H9 (cell line): Measurements from ENCODE around the gene PP2D1. TPM values are rescaled to one million over a fixed set of nuclear protein-coding genes. Genes with fewer than 3 reads are reported as not detected.

Experiments
- DNase-seq: peaks from one replicate; pipeline ENCODE4 v3.0.0-alpha.2; 2017
- H2AFZ ChIP-seq: one replicate; pipeline ENCODE4 v1.6.1; 2013; ENCODE audit warnings: mild to moderate bottlenecking, low read length, control low read depth, moderate library complexity
- H2AK5ac ChIP-seq: 2 replicates; pipeline ENCODE4 v1.6.1; 2013; ENCODE audit warnings: low read length, control low read depth, mixed read lengths; ENCODE audit not compliant: insufficient read length
- H2BK120ac ChIP-seq: one replicate; pipeline ENCODE4 v1.6.1; 2013; ENCODE audit warnings: low read depth, mild to moderate bottlenecking, low read length, control low read depth, inconsistent platforms; ENCODE audit not compliant: poor library complexity, severe bottlenecking
- H2BK12ac ChIP-seq: 2 replicates; pipeline ENCODE4 v1.6.1; 2013; ENCODE audit warnings: low read length, control low read depth, mixed read lengths, low read depth; ENCODE audit not compliant: insufficient read length
- H2BK15ac ChIP-seq: 2 replicates; pipeline ENCODE4 v1.6.1; 2013; ENCODE audit warnings: low read depth, low read length, control low read depth
- H2BK20ac ChIP-seq: one replicate; pipeline ENCODE4 v1.6.1; 2013; ENCODE audit warnings: low read depth, mild to moderate bottlenecking, low read length, control low read depth, inconsistent platforms; ENCODE audit not compliant: poor library complexity, severe bottlenecking
- H2BK5ac ChIP-seq: 2 replicates; pipeline ENCODE4 v1.6.1; 2013; ENCODE audit warnings: low read length, control low read depth, mixed read lengths; ENCODE audit not compliant: insufficient read length
- H3K14ac ChIP-seq: 2 replicates; pipeline ENCODE4 v1.6.1; 2013; ENCODE audit warnings: low read length, control low read depth; ENCODE audit not compliant: insufficient read depth
- H3K18ac ChIP-seq: 2 replicates; pipeline ENCODE4 v1.6.1; 2013; ENCODE audit warnings: low read depth, mild to moderate bottlenecking, mixed read lengths, low read length, control low read depth; ENCODE audit not compliant: insufficient read length
- H3K23ac ChIP-seq: 2 replicates; pipeline ENCODE4 v1.6.1; 2013; ENCODE audit warnings: low read length, control low read depth, mixed read lengths, low read depth; ENCODE audit not compliant: insufficient read length
- H3K23me2 ChIP-seq: 2 replicates; pipeline ENCODE4 v1.6.1; 2013; ENCODE audit warnings: low read depth, mild to moderate bottlenecking, mixed read lengths, low read length, control low read depth; ENCODE audit not compliant: insufficient read length, poor library complexity, severe bottlenecking
- H3K27ac ChIP-seq: 2 replicates; pipeline ENCODE4 v1.5.1; 2013; ENCODE audit warnings: low read length, control low read depth, mixed read lengths, low read depth; ENCODE audit not compliant: insufficient read length
- H3K27me3 ChIP-seq: 2 replicates; pipeline ENCODE4 v1.6.1; 2013; ENCODE audit warnings: low read length, control low read depth, inconsistent platforms; ENCODE audit not compliant: insufficient read depth
- H3K4ac ChIP-seq: 2 replicates; pipeline ENCODE4 v1.6.1; 2013; ENCODE audit warnings: low read depth, mild to moderate bottlenecking, control low read depth, inconsistent platforms, low read length, moderate library complexity
- H3K4me1 ChIP-seq: 2 replicates; pipeline ENCODE4 v1.6.1; 2013; ENCODE audit warnings: low read length, control low read depth, inconsistent platforms; ENCODE audit not compliant: insufficient read depth
- H3K4me2 ChIP-seq: 2 replicates; pipeline ENCODE4 v1.6.1; 2013; ENCODE audit warnings: low read length, control low read depth, mixed read lengths; ENCODE audit not compliant: insufficient read length, insufficient read depth
- H3K56ac ChIP-seq: 2 replicates; pipeline ENCODE4 v1.6.1; 2013; ENCODE audit warnings: low read depth, mild to moderate bottlenecking, mixed read lengths, low read length, control low read depth; ENCODE audit not compliant: insufficient read length
- H3K79me1 ChIP-seq: 2 replicates; pipeline ENCODE4 v1.6.1; 2013; ENCODE audit warnings: low read depth, mild to moderate bottlenecking, moderate library complexity, low read length, control low read depth, inconsistent platforms; ENCODE audit not compliant: insufficient read depth, poor library complexity, severe bottlenecking
- H3K79me2 ChIP-seq: 2 replicates; pipeline ENCODE4 v1.6.1; 2013; ENCODE audit warnings: low read length, control low read depth, inconsistent platforms; ENCODE audit not compliant: insufficient read depth
- H3K9ac ChIP-seq: 2 replicates; pipeline ENCODE4 v1.6.1; 2013; ENCODE audit warnings: low read length, control low read depth, mixed read lengths; ENCODE audit not compliant: insufficient read length; ENCODE audit errors: extremely low read depth
- H3K9me3 ChIP-seq: one replicate; pipeline ENCODE4 v1.6.1; 2013; ENCODE audit warnings: low read depth, low read length, inconsistent platforms; ENCODE audit not compliant: control insufficient read depth
- H3T11ph ChIP-seq: one replicate; pipeline ENCODE4 v1.6.1; 2013; ENCODE audit warnings: mild to moderate bottlenecking, low read length, control low read depth, inconsistent platforms
- H4K20me1 ChIP-seq: one replicate; pipeline ENCODE4 v1.6.1; 2013; ENCODE audit not compliant: control insufficient read depth, insufficient read length, insufficient read depth
- H4K5ac ChIP-seq: 2 replicates; pipeline ENCODE4 v1.6.1; 2013; ENCODE audit warnings: low read depth, mild to moderate bottlenecking, mixed read lengths, low read length, control low read depth; ENCODE audit not compliant: insufficient read length
- H4K8ac ChIP-seq: replicated peaks from 2 replicates; pipeline ENCODE4 v1.6.1; 2013; ENCODE audit warnings: low read length, control low read depth, mixed read lengths, low read depth; ENCODE audit not compliant: insufficient read length
- H4K91ac ChIP-seq: 2 replicates; pipeline ENCODE4 v1.6.1; 2013; ENCODE audit warnings: low read depth, mild to moderate bottlenecking, moderate library complexity, mixed read lengths, low read length, control low read depth; ENCODE audit not compliant: insufficient read length
- H3K27ac Mint-ChIP-seq, 3 experiments: 2 replicates in 2 of 3; 3 replicates in 1 of 3; pipeline ENCODE4 v1.8.0; 2020 to 2021; ENCODE audit warnings: mixed read lengths in 3 of 3, mild to moderate bottlenecking in 1 of 3, moderate library complexity in 1 of 3
- H3K27me3 Mint-ChIP-seq: 2 replicates; pipeline ENCODE4 v1.8.0; 2021; ENCODE audit warnings: low read depth, mild to moderate bottlenecking, moderate library complexity, mixed read lengths
- H3K36me3 Mint-ChIP-seq, 3 experiments: 2 replicates in 2 of 3; 3 replicates in 1 of 3; pipeline ENCODE4 v1.8.0; 2020 to 2021; ENCODE audit warnings: low read depth in 3 of 3, mixed read lengths in 3 of 3; ENCODE audit not compliant: insufficient read depth in 1 of 3
- H3K4me1 Mint-ChIP-seq, 2 experiments: 2 replicates each; pipeline ENCODE4 v1.8.0; 2020; ENCODE audit warnings: mixed read lengths in 2 of 2
- H3K4me3 Mint-ChIP-seq, 2 experiments: 2 replicates in 1 of 2; 3 replicates in 1 of 2; pipeline ENCODE4 v1.8.0; 2020 to 2021; ENCODE audit warnings: mild to moderate bottlenecking in 2 of 2, mixed read lengths in 2 of 2, moderate library complexity in 1 of 2
- H3K9me3 Mint-ChIP-seq, 2 experiments: 2 replicates in 1 of 2; 3 replicates in 1 of 2; pipeline ENCODE4 v1.8.0; 2020; ENCODE audit warnings: mild to moderate bottlenecking in 2 of 2, mixed read lengths in 2 of 2, moderate library complexity in 1 of 2
- WGBS: extraction: QIAGEN DNeasy Blood & Tissue Kit; methylation state at CpG from one replicate; pipeline ENCODE4 v1.1.7; 2013; ENCODE audit warnings: missing lambda C conversion rate, low lambda C conversion rate, mixed read lengths; ENCODE audit not compliant: insufficient read length; ENCODE audit errors: extremely low coverage; 5-methylcytosine and 5-hydroxymethylcytosine counted together
- total RNA-seq: library from RNA; stranded (reverse); gene quantifications from 2 replicates; pipeline ENCODE4 v1.2.1, GENCODE V29; 2021
- TF ChIP-seq, protein P1 (sequence below): fragments of 200-600 bp; sonication (generic); conservative IDR thresholded peaks from 3 replicates; pipeline ENCODE4 v1.8.0; 2021; ENCODE audit warnings: antibody characterized with exemption, mild to moderate bottlenecking

The PP2D1 gene
- total RNA-seq, 1 experiment from 2014 or later = not detected

DNA sequence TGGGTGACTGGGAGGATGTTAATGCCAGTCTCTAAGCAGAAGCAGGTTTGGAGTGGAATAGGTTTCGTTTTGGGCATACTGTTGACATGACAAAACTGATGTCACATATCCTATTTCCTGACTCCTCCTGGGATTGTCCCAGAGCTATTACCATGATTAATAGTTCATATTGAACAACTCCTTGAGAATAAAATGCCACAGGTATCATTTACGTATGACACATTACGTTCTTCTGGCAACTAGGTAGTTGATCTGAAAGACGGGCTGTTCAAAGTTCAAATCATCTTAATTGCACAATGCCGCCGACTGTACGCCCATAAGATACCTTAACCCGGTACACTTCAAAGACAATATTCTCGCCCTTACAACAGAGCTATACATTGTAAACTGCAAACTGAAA, 66.5 kb downstream of the PP2D1 start:
- Mint-ChIP-seq H3K4me1 (peaks cover 28 to 31% of the 10 kb centered on the region in 2 experiments), H3K9me3 (peaks cover 5% of the 10 kb centered on the region in 2 experiments; a peak in 3 of 5 replicates), H3K36me3 (peaks cover 0 to 16% (median 10%) of the 10 kb centered on the region in 3 experiments; a peak in 6 of 7 replicates), H3K4me3 (peak overlapping the region; percentile 99), H3K27me3 (peaks cover 3% of the 10 kb centered on the region; the same call in 1 of the 2 replicates), H3K27ac (peak overlapping the region in 1 of 3 experiments; percentile 100; a peak in 2 of 7 replicates)
- H2BK15ac ChIP-seq = no peak overlapping the region
- DNase-seq = no peak
- no peak overlapping the region for H3T11ph ChIP-seq
- no peak overlapping the region for H2BK12ac ChIP-seq
- H3K23ac ChIP-seq = no peak overlapping the region
- H3K27me3 ChIP-seq = no peaks in the 10 kb centered on the region
- TF ChIP-seq, protein P1, sequence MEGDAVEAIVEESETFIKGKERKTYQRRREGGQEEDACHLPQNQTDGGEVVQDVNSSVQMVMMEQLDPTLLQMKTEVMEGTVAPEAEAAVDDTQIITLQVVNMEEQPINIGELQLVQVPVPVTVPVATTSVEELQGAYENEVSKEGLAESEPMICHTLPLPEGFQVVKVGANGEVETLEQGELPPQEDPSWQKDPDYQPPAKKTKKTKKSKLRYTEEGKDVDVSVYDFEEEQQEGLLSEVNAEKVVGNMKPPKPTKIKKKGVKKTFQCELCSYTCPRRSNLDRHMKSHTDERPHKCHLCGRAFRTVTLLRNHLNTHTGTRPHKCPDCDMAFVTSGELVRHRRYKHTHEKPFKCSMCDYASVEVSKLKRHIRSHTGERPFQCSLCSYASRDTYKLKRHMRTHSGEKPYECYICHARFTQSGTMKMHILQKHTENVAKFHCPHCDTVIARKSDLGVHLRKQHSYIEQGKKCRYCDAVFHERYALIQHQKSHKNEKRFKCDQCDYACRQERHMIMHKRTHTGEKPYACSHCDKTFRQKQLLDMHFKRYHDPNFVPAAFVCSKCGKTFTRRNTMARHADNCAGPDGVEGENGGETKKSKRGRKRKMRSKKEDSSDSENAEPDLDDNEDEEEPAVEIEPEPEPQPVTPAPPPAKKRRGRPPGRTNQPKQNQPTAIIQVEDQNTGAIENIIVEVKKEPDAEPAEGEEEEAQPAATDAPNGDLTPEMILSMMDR = no peak
- no peak overlapping the region for H3K14ac ChIP-seq
- H3K23me2 ChIP-seq = peaks cover 4% of the 10 kb centered on the region
- peaks cover 20% of the 10 kb centered on the region; the same call in 1 of the 2 replicates for H3K79me2 ChIP-seq
- no peak overlapping the region for H4K5ac ChIP-seq
- H3K56ac ChIP-seq = no peak overlapping the region
- no peak overlapping the region for H2BK120ac ChIP-seq
- H3K4me2 ChIP-seq = peak overlapping the region; percentile 68
- no peaks in the 10 kb centered on the region for H3K4me1 ChIP-seq
- no peak overlapping the region for H4K8ac ChIP-seq
- no peak overlapping the region for H3K27ac ChIP-seq
- peaks cover 5% of the 10 kb centered on the region for H4K20me1 ChIP-seq
- H2BK5ac ChIP-seq = no peak overlapping the region
- no peaks in the 10 kb centered on the region for H3K9me3 ChIP-seq
- no peak overlapping the region for H2AK5ac ChIP-seq
- H4K91ac ChIP-seq = no peak overlapping the region
- H2BK20ac ChIP-seq = no peak overlapping the region
- H3K4ac ChIP-seq = no peak overlapping the region
- WGBS = no CpG with 5 or more reads among the region's 9 CpGs
- H3K18ac ChIP-seq = no peak overlapping the region
- H3K9ac ChIP-seq = no peak overlapping the region
- no peak overlapping the region for H2AFZ ChIP-seq
- H3K79me1 ChIP-seq = no peaks in the 10 kb centered on the region
